NCI-H345 (cell line): ENCODE measurements around the gene LRRC74B.

Source experiments
- DNase-seq: peaks from one replicate; lab custom pipeline; 2025; lab: John Stamatoyannopoulos, UW

LRRC74B gene

GRCh38 chr22:21104126-21104691 lies 58.5 kb downstream of the LRRC74B start:
- DNase-seq: no peak

DNA sequence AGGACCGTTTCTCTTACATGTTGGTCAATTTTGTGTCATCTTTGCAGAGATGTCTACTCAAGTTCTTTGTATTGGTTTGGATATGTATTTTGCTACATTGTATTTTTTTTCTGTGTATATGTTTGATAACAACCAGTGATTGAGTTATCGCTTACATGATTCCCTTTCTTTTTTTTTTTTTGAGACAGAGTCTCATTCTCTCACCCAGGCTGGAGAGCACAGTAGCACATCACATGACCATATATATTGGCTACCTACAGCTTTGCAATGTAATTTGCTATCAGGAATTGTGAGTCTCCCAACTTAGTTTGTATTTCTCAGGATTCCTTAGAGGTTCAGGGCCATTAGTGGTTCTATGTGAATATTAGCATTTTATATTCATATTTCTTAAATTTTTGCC lies 59.5 kb downstream of the LRRC74B start:
- DNase-seq: no peak

- DNase-seq: no peak
Observed at GRCh38 chr22:21106000-21106399, 60.3 kb downstream of the LRRC74B start.

DNA sequence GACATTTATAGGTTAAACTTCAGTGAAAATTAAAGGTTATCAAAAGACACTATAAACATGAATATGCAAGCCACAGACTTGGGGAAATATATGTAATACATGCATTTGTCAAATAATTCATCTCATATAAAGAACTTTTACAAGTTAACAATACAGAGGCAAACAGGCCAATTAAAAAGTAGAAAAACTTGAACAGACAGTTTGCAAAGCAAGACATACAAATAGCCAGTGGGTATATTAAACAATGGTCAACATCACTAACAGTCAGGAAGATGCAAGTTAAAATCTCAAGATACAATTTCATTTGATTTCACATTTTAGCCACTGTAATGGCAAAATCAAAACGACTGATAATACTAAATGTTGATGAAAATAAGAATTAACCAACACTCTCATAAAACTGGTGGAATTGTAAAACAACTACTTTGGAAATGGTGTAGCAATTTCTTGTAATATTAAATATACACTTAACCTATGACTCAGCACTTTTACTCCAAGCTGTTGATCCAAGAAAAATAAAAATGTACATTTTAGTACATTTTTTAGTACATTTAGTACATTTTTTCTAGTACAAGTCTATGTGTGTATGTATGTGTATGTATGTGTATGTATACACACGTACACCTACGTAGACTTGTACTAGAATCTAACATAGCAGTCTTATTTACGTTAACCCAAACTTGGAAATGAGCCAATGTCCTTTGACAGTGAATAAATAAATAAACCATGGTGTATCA lies 62.8 kb downstream of the LRRC74B start:
- no peak for DNase-seq
